GM18505 (cell line): ENCODE data around the gene CUX1.
"Not testable (repeated sequence)": the region's sequence is repeated elsewhere in the genome, so short reads cannot be mapped to it uniquely, and the experiment has no call there.

ENCODE experiments used
- ATAC-seq: cut with Tn5 transposase; IDR thresholded peaks from one replicate; pipeline ENCODE4 v1.9.1; 2021; ENCODE audit not compliant: unreplicated experiment
- POLR2A ChIP-seq: IDR thresholded peaks from 4 replicates; pipeline ENCODE4 v1.6.1; 2011; ENCODE audit warnings: borderline replicate concordance; ENCODE audit not compliant: insufficient read depth, insufficient read length; ENCODE audit errors: extremely low read depth

The CUX1 gene

DNA sequence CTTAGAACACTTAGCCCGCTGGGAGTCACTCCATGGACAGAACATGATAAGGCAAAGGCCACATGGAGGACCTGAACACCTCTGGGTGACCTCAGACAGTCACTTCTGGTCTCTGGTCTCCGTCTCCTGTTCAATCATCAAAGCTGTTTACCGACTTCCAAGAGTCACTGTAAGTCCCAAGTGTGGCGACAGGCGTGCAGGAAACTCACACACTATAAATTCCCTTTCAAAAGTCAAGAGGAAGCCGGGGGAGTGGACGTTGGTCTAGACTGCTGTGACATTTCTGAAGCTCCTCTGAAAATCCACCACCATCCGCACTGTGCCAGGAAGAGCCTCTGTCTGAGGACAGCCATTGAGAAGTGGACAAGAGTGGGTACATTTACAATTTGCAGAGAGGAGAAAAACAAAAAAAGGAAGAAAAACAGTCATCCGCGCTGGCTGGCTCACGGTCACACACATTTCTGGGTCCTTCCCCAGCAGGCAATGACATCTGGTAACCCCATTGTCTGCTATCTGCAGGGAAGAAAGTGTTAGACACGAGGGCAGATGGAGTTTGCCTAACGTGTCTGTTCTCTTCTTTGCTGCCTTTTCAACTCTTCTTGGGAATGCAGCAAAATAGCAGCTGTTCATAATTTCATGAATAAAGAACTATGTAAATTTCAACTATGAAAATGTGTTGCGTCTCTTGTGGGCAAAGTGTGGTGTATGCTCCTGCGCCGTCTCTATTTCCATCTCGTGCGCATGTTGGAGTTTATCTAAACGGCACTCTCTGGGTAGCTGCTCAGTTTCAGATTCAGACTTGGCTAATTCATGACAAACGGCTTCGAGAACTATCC is 32.9 kb upstream of the CUX1 start:
- no peak for TF ChIP-seq POLR2A
- ATAC-seq: no peak

DNA sequence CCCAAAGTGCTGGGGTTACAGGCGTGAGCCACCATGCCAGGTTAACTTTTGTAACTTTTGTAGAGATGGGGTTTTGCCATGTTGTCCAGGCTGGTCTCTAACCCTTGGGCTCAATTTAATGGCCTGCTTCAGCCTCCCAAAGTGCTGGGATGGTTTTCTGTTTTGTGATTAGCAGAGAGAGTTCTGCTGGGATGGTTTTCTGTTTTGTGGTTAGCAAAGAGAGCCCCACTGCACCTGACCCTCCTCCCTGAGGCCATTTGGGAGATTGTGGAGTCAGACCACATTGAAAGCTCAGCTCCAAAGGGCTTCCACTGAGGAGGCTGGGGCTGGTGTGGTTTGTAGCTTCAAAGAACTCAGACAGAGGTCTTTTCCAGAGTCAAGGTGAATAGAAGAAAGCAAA is 29.6 kb upstream of the CUX1 start:
- TF ChIP-seq POLR2A: no peak
- no peak for ATAC-seq

DNA sequence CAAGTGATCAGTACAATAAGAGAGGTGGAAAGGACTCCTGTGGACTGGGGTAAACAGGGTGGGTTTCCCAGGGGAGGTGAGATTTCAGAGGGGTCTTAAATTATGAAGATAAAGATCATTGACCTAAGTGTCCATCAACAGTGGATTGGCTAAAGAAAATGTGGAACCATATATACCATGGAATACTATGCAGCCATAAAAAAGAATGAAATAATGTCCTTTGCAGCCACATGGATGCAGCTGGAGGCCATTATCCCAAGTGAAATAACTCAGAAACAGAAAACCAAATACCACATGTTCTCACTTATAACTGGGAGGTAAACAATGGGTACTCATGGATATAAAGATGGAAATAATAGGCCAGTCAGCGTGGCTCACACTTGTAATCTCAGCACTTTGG is 28.9 kb upstream of the CUX1 start:
- TF ChIP-seq POLR2A: no peak
- ATAC-seq: no peak

DNA sequence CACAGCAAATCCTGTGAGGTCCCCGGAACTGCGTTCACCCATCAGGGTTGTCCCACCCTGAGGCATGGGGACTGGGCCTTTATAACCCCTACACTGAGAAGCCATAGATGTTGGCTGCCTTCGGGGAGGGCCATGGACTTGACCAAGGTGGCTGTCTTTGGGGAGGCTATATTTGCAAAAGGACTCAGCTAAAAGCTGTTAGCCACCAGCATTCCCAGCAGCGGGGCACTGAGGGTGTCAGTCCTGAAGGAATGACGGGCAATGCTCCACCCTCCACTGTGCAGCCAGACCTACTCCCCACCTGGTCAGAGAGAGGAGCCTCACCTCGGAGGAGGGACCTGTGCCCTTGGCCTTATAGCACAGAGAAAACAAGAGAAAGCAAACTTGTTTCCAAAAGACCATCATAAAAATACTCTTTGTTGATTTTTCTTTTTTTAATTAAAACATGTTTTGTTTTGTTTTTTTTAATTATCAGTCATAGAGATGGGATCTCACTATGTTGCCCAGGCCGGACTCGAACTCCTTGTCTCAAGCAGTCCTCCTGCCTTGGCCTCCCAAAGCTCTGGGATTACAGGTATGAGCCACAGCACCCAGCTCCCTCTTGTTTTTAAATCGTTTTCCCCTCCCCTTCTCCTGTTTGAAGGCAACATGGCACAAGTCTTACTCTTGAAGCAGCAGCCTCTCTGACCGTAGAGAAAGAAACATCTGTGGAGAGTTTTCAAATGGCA is 26.7 kb upstream of the CUX1 start:
- ATAC-seq: no peak
- TF ChIP-seq POLR2A: no peak

DNA sequence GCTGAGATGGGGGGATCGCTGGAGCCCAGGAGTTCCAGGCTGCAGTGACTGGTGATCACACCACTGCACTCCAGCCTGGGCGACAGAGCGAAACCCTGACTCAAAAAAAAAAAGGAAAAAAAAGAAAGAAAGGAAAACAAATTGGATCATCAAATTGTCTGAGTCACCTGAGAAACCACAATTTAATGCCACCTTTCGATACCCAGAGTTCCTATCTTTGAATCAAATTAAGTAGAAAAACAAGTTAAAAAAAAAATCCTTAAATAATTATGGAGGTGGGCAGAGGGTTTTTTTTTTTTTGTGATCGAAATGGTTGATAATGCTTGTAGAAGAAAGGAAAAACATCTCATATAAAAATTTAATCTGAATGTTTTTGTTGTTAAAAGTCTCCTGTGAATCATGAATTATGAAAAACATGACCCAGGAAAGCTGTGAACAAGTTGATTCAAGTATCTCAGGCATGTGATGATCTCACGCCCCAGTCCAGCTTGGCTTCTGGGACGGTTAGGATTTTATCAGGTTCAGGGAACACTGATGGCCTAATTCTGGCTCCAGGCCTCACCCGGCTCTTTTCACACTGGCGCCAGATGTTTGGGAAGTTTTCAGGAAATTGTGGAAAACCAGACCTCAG is 25.3 kb upstream of the CUX1 start:
- ATAC-seq: no peak
- no peak for TF ChIP-seq POLR2A

DNA sequence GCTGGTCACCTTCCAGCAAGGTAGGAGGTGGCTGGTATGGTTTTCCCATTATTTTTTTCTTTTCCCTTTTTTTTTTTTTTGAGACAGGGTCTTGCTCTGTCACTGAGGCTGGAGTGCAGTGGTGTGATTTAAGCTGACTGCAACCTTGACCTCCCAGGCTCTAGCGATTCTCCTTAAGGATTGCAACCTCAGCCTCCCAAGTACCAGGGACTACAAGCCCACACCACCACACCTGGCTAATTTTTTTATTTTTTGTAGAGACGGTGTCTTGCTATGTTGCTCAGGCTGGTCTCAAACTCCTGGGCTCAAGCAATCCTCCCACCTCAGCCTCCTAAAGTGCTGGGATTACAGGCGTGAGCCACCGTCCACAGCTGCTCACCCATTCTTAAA is 24.7 kb upstream of the CUX1 start:
- ATAC-seq: not testable (repeated sequence)

DNA sequence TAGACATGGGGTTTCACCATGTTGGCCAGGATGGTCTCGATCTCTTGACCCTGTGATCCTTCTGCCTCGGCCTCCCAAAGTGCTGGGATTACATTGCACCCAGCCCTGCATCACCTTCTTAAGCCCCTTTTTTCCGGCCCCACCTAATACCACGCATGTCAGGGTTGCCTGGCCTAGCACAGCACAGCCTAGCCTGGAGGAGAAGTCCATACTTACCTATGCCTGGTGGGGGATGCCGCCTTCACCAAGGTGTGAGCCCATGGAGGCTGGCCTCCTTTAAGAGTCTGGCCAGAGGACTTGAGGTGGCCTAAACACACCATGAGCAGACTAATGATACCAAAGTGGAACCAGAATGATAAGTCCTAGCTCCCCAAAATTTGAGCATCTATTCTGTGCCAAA is 22.0 kb upstream of the CUX1 start:
- TF ChIP-seq POLR2A: no peak
- ATAC-seq: no peak

DNA sequence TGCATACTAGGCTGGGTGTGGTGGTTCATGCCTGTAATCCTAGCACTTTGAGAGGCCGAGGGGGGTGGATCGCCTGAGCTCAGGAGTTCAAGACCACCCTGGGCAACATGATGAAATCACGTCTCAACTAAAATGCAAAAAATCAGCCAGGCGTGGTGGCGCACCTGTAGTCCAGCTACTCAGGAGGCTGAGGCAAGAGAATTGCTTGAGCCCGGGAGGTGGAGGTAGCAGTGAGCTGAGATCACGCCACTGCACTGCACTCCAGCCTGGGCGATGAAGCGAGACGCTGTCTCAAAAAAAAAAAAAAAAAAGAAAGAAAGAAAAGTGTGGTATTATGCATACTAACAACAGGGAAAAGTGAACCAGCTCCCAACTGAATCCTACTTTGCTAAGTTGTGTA is 19.3 kb upstream of the CUX1 start:
- not testable (repeated sequence) for ATAC-seq

DNA sequence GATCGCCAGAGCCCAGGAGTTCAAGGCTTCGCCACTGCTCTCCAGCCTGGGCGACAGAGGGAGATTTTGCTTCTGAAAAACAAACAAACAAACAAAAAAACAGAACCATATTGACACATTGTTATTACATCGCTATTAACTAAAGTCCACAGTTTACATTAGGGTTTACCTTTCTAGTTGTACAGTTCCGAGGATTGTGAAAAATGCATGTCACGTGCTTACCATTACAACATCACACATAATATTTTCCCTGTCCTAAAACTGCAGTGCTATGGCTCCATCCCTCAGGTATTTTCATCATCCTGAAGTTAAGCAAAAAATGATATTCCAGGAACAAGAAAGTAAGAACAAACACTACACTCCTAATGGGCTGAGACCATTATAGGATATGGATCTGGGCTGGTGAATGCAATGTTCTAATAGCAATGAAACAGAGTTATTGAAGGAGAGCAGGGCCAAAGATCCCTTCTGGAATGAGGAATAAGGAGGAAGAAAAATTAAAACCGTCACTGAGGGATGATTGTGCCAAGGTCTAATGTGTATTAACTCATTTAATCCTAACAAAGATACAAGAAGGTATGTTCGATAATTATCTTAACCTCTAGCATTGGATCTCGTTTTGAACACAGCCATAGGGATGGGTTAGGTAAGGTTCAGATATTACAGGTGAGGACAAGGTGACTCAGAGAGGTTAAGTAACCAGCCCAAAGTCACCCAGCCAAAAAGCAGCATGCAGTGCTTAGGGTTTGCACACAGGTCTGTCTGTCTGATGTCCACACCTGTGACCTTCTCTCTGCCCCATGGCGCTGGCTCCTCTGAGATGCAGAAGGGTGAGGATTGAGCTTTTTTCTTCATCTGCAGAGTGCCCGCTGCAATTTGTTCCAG is 14.0 kb upstream of the CUX1 start:
- no peak for TF ChIP-seq POLR2A

DNA sequence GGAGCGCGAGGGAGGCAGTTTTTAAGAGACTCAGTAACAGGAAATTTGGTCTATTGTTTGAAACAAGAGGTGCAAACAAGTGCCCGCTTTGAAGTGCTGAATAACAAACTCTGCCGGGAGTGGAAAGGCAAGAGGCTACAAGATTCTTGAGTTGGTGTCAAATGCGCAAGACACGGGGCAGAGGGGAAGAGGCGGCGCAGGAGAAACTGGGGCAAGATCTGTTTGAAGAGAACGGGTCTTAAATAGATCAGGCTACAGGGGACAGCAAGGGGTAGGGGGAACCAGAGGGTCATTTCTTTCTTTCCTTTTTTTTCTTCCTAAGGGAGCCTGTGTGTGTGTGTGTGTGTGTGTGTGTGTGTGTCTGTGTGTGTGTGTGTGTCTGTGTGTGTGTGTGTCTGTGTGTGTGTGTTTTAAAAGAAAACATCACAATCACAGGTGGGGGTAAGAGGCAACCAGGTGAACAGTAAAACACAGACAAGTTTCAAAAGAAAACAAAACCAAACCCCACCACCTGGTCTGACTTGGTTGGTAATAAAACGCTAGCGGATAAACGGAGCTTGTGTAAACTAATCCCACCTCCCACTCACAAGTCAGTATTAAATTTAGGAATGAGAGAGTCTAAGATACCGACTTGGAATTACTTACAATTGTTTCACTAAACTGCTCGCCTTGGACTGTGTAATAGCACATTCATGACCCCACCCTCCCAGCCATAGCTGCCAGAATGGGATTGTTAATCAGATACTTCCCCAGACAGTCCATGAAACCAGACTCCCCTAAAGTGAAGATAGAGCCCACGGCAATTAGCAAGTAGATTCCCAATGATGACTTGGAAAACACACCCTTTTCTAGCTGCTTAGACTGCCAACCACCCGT is 13.1 kb upstream of the CUX1 start:
- no peak for ATAC-seq
- TF ChIP-seq POLR2A: no peak

More for the DNA sequence above, 14.0 kb upstream of the CUX1 start:
- no peak for ATAC-seq

DNA sequence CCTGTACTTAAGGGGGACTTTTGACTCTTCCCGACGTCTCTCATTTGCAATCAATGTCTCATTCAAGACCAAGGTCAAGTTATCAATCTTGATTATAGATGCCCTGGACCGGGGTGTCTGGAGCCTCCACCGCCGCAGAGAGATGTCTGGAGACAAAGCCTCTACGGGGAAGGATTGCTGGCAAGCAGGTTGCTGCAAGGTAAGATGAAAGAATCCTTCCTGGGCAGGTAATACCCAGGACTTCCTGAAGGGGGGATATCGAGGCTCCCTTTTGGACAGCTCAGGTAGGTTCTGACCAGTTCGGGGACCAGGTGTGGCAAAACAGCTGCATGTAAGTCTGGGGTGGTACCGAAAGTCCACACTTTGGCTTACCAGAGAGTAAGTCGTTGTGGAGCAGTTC is 12.5 kb upstream of the CUX1 start:
- ATAC-seq: no peak
- no peak for TF ChIP-seq POLR2A

DNA sequence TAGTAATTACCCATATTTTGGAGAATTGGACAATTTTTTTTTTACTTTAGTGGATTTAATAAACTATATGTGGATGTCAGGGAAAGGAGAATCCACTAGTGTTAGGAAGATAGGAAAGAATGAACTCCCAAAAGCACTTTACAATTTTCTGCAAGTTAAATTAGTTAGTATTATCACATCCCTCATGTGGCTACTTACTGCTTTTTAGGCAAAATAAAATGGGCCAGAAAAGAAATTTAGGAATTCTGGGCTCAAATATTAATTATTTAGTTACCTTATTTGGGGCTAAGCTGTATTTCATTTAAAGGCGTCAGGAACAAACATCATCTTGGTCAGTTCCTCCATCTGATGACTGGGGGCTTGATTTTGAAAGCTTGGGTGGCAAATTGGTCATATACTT is 4.8 kb upstream of the CUX1 start:
- ATAC-seq: no peak
- no peak for TF ChIP-seq POLR2A

DNA sequence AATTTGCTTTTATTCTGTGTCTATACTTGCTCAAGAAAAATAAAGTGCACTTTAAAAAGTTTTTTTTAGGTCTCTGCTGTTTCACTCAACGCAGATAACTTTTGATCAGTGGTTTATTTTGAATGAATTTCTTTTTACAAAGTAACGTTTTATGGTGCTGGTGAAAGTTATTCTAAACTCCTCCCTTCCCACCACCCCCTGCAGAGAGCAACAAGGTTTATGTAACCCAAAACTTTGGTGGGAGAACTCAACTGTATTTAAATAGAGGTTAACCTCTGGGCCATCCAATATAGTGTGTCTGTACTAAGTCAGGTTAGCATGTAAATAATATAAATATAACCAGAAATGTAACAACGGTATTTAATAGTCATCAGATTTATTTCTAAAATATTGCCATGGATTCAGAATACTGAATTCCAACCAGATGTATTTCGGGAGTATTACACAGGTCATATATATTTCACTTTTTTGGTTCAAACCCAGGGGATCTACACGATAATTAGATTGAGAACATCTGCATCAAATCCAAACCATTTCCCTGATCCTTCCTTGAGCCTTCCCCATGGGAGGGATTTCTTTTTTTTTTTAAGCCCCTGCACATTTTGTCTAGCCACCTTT is 3.9 kb upstream of the CUX1 start:
- TF ChIP-seq POLR2A: no peak
- ATAC-seq: no peak
